Fibroblast of mammary gland (primary cell): ENCODE measurements around the gene RBM6.

Experiments used
- DNase-seq: peaks from one replicate; pipeline ENCODE4 v3.0.0-alpha.2; 2010; ENCODE audit warnings: low read depth
- H3K4me3 ChIP-seq: 2 replicates; pipeline ENCODE4 v1.5.1; 2011; ENCODE audit warnings: low read depth, mild to moderate bottlenecking, low read length, moderate library complexity; ENCODE audit not compliant: control insufficient read depth
- TF ChIP-seq, protein P1 (sequence below): conservative IDR thresholded peaks from 2 replicates; pipeline ENCODE4 v1.5.1; 2011; ENCODE audit warnings: low read depth, low read length, inconsistent platforms; ENCODE audit not compliant: control insufficient read depth, insufficient read depth

The RBM6 gene

DNA sequence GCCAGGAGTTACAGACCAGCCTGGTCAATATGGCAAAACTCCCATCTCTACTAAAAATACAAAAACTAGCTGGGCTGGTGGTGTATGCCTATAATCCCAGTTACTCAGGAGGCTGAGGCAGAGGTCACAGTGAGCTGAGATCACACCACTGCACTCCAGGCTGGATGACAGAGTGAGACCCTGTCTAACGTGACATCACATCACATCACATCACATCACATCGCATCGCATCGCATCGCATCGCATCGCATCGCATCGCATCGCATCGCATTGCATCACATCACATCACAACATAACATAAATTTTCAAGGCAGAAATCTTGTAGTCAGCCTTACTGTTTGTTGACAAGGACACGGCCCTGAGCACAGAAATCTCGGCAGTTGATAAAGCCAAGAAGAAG is 44.4 kb downstream of the RBM6 start:
- no peak for DNase-seq
- no peak overlapping the region for H3K4me3 ChIP-seq

DNA sequence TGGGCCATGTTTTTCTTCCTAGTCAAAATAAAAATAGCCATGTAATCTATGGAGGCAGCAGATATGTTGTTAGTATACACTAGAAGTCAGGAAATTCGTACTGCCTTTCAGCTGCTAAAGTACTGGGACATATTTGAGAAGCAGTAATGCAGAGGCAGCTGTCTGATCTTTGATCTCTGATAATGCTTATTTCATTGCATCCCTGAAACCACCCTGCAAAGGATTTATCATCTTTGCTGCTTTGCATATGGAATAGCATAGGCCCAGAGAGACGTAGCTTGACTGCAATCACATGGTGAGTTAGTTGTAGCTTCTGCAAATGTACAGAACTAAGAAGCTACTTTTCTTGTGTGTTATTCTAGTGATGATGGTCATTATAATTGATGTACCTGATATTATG is 52.4 kb downstream of the RBM6 start:
- TF ChIP-seq, protein P1, sequence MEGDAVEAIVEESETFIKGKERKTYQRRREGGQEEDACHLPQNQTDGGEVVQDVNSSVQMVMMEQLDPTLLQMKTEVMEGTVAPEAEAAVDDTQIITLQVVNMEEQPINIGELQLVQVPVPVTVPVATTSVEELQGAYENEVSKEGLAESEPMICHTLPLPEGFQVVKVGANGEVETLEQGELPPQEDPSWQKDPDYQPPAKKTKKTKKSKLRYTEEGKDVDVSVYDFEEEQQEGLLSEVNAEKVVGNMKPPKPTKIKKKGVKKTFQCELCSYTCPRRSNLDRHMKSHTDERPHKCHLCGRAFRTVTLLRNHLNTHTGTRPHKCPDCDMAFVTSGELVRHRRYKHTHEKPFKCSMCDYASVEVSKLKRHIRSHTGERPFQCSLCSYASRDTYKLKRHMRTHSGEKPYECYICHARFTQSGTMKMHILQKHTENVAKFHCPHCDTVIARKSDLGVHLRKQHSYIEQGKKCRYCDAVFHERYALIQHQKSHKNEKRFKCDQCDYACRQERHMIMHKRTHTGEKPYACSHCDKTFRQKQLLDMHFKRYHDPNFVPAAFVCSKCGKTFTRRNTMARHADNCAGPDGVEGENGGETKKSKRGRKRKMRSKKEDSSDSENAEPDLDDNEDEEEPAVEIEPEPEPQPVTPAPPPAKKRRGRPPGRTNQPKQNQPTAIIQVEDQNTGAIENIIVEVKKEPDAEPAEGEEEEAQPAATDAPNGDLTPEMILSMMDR = no peak
- DNase-seq = no peak
- no peak overlapping the region for H3K4me3 ChIP-seq

More for the DNA sequence above, 44.4 kb downstream of the RBM6 start:
- TF ChIP-seq, protein P1 = no peak

GRCh38 chr3:49994476-49994875 is 54.5 kb downstream of the RBM6 start:
- H3K4me3 ChIP-seq = no peak overlapping the region
- DNase-seq = no peak
- TF ChIP-seq, protein P1 = no peak

DNA sequence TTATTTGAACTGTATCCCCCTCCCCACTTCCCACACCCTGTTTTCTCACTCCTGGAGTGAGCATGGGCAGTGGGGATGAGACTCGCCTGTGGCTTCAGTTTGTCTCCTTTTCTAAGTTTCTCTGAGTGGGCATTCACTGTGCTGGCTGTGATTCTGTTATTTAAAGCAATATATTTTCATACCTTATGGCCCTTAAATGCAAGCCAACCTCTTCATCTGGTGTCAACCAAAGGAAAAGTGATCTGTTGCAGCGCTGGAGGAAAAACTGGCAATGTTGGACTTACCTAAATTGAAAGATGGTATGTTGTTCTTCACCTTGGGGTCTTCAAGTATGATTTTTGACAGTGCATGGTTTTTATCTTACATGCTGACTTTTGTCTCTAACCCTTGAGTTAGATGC is 56.1 kb downstream of the RBM6 start:
- DNase-seq = no peak
- TF ChIP-seq, protein P1 = no peak

GRCh38 chr3:49997862-49998261 is 57.9 kb downstream of the RBM6 start:
- TF ChIP-seq, protein P1 = no peak
- no peak for DNase-seq
- no peak overlapping the region for H3K4me3 ChIP-seq

More for the DNA sequence above, 56.1 kb downstream of the RBM6 start:
- H3K4me3 ChIP-seq = no peak overlapping the region

- H3K4me3 ChIP-seq = no peak overlapping the region
- TF ChIP-seq, protein P1 = no peak
- DNase-seq = peak; percentile 58
Observed at GRCh38 chr3:49998326-49998725, 58.4 kb downstream of the RBM6 start.

GRCh38 chr3:50001511-50001910 is 61.6 kb downstream of the RBM6 start:
- H3K4me3 ChIP-seq = no peak overlapping the region
- TF ChIP-seq, protein P1 = no peak
- no peak for DNase-seq
